ENCODE measurements around the gene SCP2D1.
"Not testable (repeated sequence)": the region's sequence is repeated elsewhere in the genome, so short reads cannot be mapped to it uniquely, and the experiment has no call there.

The SCP2D1 gene

DNA sequence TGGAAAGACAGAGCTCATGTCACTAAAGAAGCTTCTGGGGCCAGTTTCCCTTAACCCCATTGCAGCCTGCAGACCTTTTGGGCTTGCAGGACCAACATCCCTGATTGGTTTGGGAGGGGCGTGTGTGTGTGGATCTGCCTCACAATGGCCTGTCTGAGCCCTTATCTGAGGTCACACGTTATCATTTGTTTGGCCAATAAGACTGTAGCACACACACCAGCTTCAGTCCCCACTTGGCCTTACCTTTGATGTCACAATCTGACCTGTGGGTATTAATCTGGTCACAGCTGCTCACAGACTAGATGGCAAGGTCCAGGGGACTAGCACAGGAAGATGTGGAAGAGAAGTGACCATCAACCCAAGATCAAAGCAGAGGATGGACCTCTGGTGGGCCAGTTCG lies at the start of gene SCP2D1:
Gene SCP2D1, plus strand, starts transcription at position 301 of the 400 bp plus-strand sequence. Its CDS starts 33 bp downstream, at position 334.
- no peak within 1 kb of the TSS for H3K27ac ChIP-seq (ENCODE audit: low read depth, low read length)
- no peak within 1 kb of the TSS for H3K4me3 ChIP-seq (ENCODE audit: low read length)
- H3K9ac ChIP-seq (ENCODE audit: low read length): no peak within 1 kb of the TSS
- no peaks in the 10 kb centered on the region for H3K27me3 ChIP-seq (ENCODE audit: control insufficient read depth, insufficient read depth, low read length)
- no peaks in the 10 kb centered on the region for H3K4me1 ChIP-seq (ENCODE audit: control insufficient read depth, insufficient read depth, low read length)
- no peaks in the 10 kb centered on the region for H3K36me3 ChIP-seq (ENCODE audit: control insufficient read depth, insufficient read depth, low read length)

- Histone ChIP-seq H3K4me1 (ENCODE audit: control insufficient read depth, insufficient read depth, low read length) (no peaks in the 10 kb centered on the region), H3K27me3 (ENCODE audit: control insufficient read depth, insufficient read depth, low read length) (no peaks in the 10 kb centered on the region), H3K4me3 (ENCODE audit: low read length) (no peak overlapping the region), H3K9ac (ENCODE audit: low read length) (no peak overlapping the region), H3K27ac (ENCODE audit: low read depth, low read length) (no peak overlapping the region), H3K36me3 (ENCODE audit: control insufficient read depth, insufficient read depth, low read length) (no peaks in the 10 kb centered on the region)
Measured at GRCh38 chr20:18767676-18768075, 45.9 kb upstream of the SCP2D1 start.

GRCh38 chr20:18773566-18773965 lies 40.0 kb upstream of the SCP2D1 start:
- H3K4me3 ChIP-seq (ENCODE audit: low read length): no peak overlapping the region
- no peaks in the 10 kb centered on the region for H3K36me3 ChIP-seq (ENCODE audit: control insufficient read depth, insufficient read depth, low read length)
- no peaks in the 10 kb centered on the region for H3K27me3 ChIP-seq (ENCODE audit: control insufficient read depth, insufficient read depth, low read length)
- peaks cover 2% of the 10 kb centered on the region for H3K4me1 ChIP-seq (ENCODE audit: control insufficient read depth, insufficient read depth, low read length)
- H3K27ac ChIP-seq (ENCODE audit: low read depth, low read length): no peak overlapping the region
- no peak overlapping the region for H3K9ac ChIP-seq (ENCODE audit: low read length)

- Histone ChIP-seq H3K4me3 (ENCODE audit: low read length) (no peak overlapping the region), H3K27me3 (ENCODE audit: control insufficient read depth, insufficient read depth, low read length) (no peaks in the 10 kb centered on the region), H3K4me1 (ENCODE audit: control insufficient read depth, insufficient read depth, low read length) (peaks cover 2% of the 10 kb centered on the region), H3K36me3 (ENCODE audit: control insufficient read depth, insufficient read depth, low read length) (no peaks in the 10 kb centered on the region), H3K9ac (ENCODE audit: low read length) (no peak overlapping the region), H3K27ac (ENCODE audit: low read depth, low read length) (no peak overlapping the region)
Measured at GRCh38 chr20:18774207-18774606, 39.4 kb upstream of the SCP2D1 start.

- H3K27me3 ChIP-seq (ENCODE audit: control insufficient read depth, insufficient read depth, low read length): no peaks in the 10 kb centered on the region
- no peaks in the 10 kb centered on the region for H3K36me3 ChIP-seq (ENCODE audit: control insufficient read depth, insufficient read depth, low read length)
- H3K9ac ChIP-seq (ENCODE audit: low read length): no peak overlapping the region
- no peak overlapping the region for H3K4me3 ChIP-seq (ENCODE audit: low read length)
- H3K4me1 ChIP-seq (ENCODE audit: control insufficient read depth, insufficient read depth, low read length): peaks cover 2% of the 10 kb centered on the region
- H3K27ac ChIP-seq (ENCODE audit: low read depth, low read length): no peak overlapping the region
Measured at GRCh38 chr20:18775633-18776032, 38.0 kb upstream of the SCP2D1 start.

- H3K4me3 ChIP-seq (ENCODE audit: low read length): no peak overlapping the region
- H3K36me3 ChIP-seq (ENCODE audit: control insufficient read depth, insufficient read depth, low read length): no peaks in the 10 kb centered on the region
- no peak overlapping the region for H3K9ac ChIP-seq (ENCODE audit: low read length)
- peaks cover 2% of the 10 kb centered on the region for H3K4me1 ChIP-seq (ENCODE audit: control insufficient read depth, insufficient read depth, low read length)
- no peaks in the 10 kb centered on the region for H3K27me3 ChIP-seq (ENCODE audit: control insufficient read depth, insufficient read depth, low read length)
- H3K27ac ChIP-seq (ENCODE audit: low read depth, low read length): no peak overlapping the region
Measured at GRCh38 chr20:18778690-18779392, 34.7 kb upstream of the SCP2D1 start.

DNA sequence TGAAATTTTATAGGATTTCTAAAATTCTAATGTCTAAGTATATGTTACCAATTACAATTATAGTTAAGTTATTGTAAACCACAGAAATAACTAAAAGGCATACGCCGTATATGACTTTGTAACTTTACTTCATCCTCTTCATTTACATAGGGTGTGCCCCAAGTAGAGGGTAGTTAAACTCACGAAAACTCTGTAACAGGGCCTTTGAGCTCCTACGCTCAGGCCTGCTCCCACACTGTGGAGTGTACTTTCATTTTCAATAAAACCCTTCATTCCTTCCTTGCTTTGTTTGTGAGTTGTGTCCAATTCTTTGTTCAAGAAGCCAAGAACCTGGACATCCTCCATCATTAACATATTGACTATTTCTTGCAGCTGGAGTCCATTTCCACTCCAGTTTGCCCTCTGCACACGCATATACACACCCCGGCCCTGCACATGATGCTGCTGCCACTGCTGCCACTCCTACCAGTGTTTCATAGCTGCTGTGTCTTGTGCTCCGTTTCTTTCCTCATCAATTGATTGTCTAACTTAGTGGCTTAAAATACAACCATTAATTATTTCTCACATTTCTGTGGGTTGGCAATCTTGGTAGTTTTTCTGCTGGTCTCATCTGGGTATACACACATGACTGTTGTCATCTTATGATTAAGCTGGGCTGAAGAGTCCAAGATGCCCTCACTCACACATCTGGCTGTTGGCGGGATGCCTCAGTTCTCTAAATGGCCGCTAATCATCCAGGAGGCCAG lies 33.0 kb upstream of the SCP2D1 start:
- H3K36me3 ChIP-seq (ENCODE audit: control insufficient read depth, insufficient read depth, low read length): no peaks in the 10 kb centered on the region
- no peaks in the 10 kb centered on the region for H3K27me3 ChIP-seq (ENCODE audit: control insufficient read depth, insufficient read depth, low read length)
- no peak overlapping the region for H3K9ac ChIP-seq (ENCODE audit: low read length)
- H3K4me1 ChIP-seq (ENCODE audit: control insufficient read depth, insufficient read depth, low read length): no peaks in the 10 kb centered on the region
- H3K4me3 ChIP-seq (ENCODE audit: low read length): no peak overlapping the region
- H3K27ac ChIP-seq (ENCODE audit: low read depth, low read length): no peak overlapping the region

DNA sequence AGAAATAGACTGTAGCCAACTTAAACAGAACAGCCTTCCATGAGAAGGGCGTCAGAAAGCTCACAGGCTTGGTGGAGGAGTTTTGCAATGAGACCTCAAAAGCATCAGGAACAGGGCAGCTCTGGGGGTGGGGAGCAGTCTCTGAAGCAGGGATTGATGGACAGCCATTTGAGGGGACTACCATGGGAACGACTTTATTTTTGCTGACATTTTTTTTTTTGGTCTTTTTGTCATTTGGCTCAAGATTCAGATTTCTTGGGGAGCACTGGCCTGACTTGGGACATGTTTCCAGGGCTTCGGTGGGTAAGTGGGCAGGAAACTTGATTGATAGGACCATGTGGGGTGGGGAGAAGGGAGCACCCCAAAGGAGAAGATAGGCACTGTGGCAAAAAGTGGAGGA lies 32.1 kb upstream of the SCP2D1 start:
- no peaks in the 10 kb centered on the region for H3K4me1 ChIP-seq (ENCODE audit: control insufficient read depth, insufficient read depth, low read length)
- no peak overlapping the region for H3K9ac ChIP-seq (ENCODE audit: low read length)
- H3K27me3 ChIP-seq (ENCODE audit: control insufficient read depth, insufficient read depth, low read length): no peaks in the 10 kb centered on the region
- no peak overlapping the region for H3K4me3 ChIP-seq (ENCODE audit: low read length)
- no peak overlapping the region for H3K27ac ChIP-seq (ENCODE audit: low read depth, low read length)
- no peaks in the 10 kb centered on the region for H3K36me3 ChIP-seq (ENCODE audit: control insufficient read depth, insufficient read depth, low read length)

GRCh38 chr20:18783385-18783959 lies 30.1 kb upstream of the SCP2D1 start:
- no peak overlapping the region for H3K4me3 ChIP-seq (ENCODE audit: low read length)
- H3K27ac ChIP-seq (ENCODE audit: low read depth, low read length): no peak overlapping the region
- H3K36me3 ChIP-seq (ENCODE audit: control insufficient read depth, insufficient read depth, low read length): no peaks in the 10 kb centered on the region
- H3K4me1 ChIP-seq (ENCODE audit: control insufficient read depth, insufficient read depth, low read length): no peaks in the 10 kb centered on the region
- no peak overlapping the region for H3K9ac ChIP-seq (ENCODE audit: low read length)
- H3K27me3 ChIP-seq (ENCODE audit: control insufficient read depth, insufficient read depth, low read length): no peaks in the 10 kb centered on the region

GRCh38 chr20:18787046-18787445 lies 26.5 kb upstream of the SCP2D1 start:
- H3K4me1 ChIP-seq (ENCODE audit: control insufficient read depth, insufficient read depth, low read length); H3K4me3 ChIP-seq (ENCODE audit: low read length); H3K36me3 ChIP-seq (ENCODE audit: control insufficient read depth, insufficient read depth, low read length); H3K27me3 ChIP-seq (ENCODE audit: control insufficient read depth, insufficient read depth, low read length); H3K27ac ChIP-seq (ENCODE audit: low read depth, low read length); H3K9ac ChIP-seq (ENCODE audit: low read length): not testable (repeated sequence)

- H3K4me1 ChIP-seq (ENCODE audit: control insufficient read depth, insufficient read depth, low read length): no peaks in the 10 kb centered on the region
- no peak overlapping the region for H3K9ac ChIP-seq (ENCODE audit: low read length)
- no peak overlapping the region for H3K4me3 ChIP-seq (ENCODE audit: low read length)
- H3K27ac ChIP-seq (ENCODE audit: low read depth, low read length): no peak overlapping the region
- H3K36me3 ChIP-seq (ENCODE audit: control insufficient read depth, insufficient read depth, low read length): no peaks in the 10 kb centered on the region
- H3K27me3 ChIP-seq (ENCODE audit: control insufficient read depth, insufficient read depth, low read length): no peaks in the 10 kb centered on the region
Measured at GRCh38 chr20:18788021-18788420, 25.6 kb upstream of the SCP2D1 start.

DNA sequence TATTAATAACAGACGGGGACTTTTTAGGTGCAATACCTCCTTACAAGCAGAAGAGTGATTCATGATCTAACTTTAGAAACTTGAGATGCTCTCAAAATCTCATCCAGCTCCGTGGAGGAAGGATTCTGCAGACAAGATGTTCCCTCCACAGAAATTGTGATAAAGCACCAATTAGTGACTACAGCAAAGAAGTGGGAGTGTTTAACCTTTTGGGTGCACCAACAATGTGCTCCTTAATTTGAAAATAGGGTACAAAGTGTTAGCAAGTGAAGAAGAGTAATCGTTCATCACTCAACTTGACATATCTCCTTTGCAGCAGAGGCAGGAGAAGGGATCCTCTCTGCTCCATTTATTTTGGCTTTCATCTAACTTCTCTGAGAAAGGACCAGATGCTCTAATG lies 22.8 kb upstream of the SCP2D1 start:
- H3K27me3 ChIP-seq (ENCODE audit: control insufficient read depth, insufficient read depth, low read length): no peaks in the 10 kb centered on the region
- H3K9ac ChIP-seq (ENCODE audit: low read length): no peak overlapping the region
- no peaks in the 10 kb centered on the region for H3K36me3 ChIP-seq (ENCODE audit: control insufficient read depth, insufficient read depth, low read length)
- no peak overlapping the region for H3K27ac ChIP-seq (ENCODE audit: low read depth, low read length)
- H3K4me1 ChIP-seq (ENCODE audit: control insufficient read depth, insufficient read depth, low read length): peaks cover 7% of the 10 kb centered on the region
- H3K4me3 ChIP-seq (ENCODE audit: low read length): no peak overlapping the region

Measured in rectal smooth muscle tissue (tissue), 1 donor.